IPS DF 6.9 (cell line): ENCODE measurements around the gene SCN7A.

Source experiments
- DNase-seq: peaks from one replicate; pipeline ENCODE4 v3.0.0-alpha.2; 2013; ENCODE audit warnings: low read depth, low spot score
- H3K27ac ChIP-seq: one replicate; pipeline ENCODE4 v1.5.1; 2013; ENCODE audit warnings: low read length, control low read depth
- H3K27me3 ChIP-seq: 2 replicates; pipeline ENCODE4 v1.6.1; 2013; ENCODE audit warnings: mild to moderate bottlenecking, low read length; ENCODE audit not compliant: control insufficient read depth, insufficient read depth
- H3K36me3 ChIP-seq: 2 replicates; pipeline ENCODE4 v1.6.1; 2013; ENCODE audit warnings: low read length; ENCODE audit not compliant: control insufficient read depth, insufficient read depth
- H3K4me1 ChIP-seq: 2 replicates; pipeline ENCODE4 v1.6.1; 2013; ENCODE audit warnings: low read length; ENCODE audit not compliant: control insufficient read depth, insufficient read depth
- H3K4me3 ChIP-seq: 2 replicates; pipeline ENCODE4 v1.5.1; 2013; ENCODE audit warnings: mild to moderate bottlenecking, low read length
- H3K9me3 ChIP-seq: 2 replicates; pipeline ENCODE4 v1.6.1; 2013; ENCODE audit warnings: low read length, inconsistent platforms; ENCODE audit not compliant: control insufficient read depth, insufficient read depth
- WGBS: extraction: QIAGEN DNeasy Blood & Tissue Kit; methylation state at CpG from one replicate; pipeline ENCODE4 v1.1.7; 2013; ENCODE audit warnings: mixed read lengths, missing lambda C conversion rate; ENCODE audit not compliant: insufficient read length, insufficient coverage; 5-methylcytosine and 5-hydroxymethylcytosine counted together

The SCN7A gene

DNA sequence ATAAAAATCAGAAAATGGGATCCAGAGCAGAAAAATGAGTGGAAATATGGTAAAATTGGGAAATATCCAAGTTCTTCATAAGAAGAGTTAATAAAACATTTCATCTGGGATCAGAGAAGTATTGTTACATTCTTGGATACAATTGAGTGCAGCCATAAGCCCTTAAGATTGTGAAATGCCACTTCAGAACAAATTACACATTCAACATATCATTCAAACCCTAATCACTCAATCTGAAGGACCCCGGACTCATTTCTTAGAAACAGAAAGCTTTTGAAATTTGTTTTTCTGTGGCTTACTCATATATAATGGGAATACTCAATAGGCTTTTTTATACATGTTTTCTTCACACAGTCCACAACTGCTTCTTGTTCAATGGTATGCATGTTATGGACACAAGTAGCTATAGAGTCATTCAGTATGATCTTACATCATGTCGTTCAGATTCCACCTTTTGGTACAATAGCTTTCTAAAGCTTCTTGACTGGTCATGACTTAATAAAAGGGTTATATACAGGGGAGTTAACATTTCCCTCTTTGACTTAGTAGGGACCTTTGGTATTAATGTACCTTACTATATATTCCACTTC is 39.9 kb downstream of the SCN7A start:
- WGBS = no CpG with 5 or more reads among the region's 2 CpGs

GRCh38 chr2:166451468-166451867 is 42.6 kb downstream of the SCN7A start:
- no CpG with 5 or more reads among the region's 1 CpG for whole genome bisulfite sequencing
- Histone ChIP-seq H3K9me3 (no peaks in the 10 kb centered on the region), H3K4me3 (no peak overlapping the region), H3K36me3 (no peaks in the 10 kb centered on the region), H3K27me3 (no peaks in the 10 kb centered on the region), H3K27ac (no peak overlapping the region), H3K4me1 (no peaks in the 10 kb centered on the region)
- DNase-seq = no peak

More for the DNA sequence above, 39.9 kb downstream of the SCN7A start:
- H3K4me1 ChIP-seq = no peaks in the 10 kb centered on the region
- no peak overlapping the region for H3K27ac ChIP-seq
- H3K4me3 ChIP-seq = no peak overlapping the region
- H3K36me3 ChIP-seq = no peaks in the 10 kb centered on the region
- no peak for DNase-seq
- H3K27me3 ChIP-seq = no peaks in the 10 kb centered on the region
- H3K9me3 ChIP-seq = no peaks in the 10 kb centered on the region

DNA sequence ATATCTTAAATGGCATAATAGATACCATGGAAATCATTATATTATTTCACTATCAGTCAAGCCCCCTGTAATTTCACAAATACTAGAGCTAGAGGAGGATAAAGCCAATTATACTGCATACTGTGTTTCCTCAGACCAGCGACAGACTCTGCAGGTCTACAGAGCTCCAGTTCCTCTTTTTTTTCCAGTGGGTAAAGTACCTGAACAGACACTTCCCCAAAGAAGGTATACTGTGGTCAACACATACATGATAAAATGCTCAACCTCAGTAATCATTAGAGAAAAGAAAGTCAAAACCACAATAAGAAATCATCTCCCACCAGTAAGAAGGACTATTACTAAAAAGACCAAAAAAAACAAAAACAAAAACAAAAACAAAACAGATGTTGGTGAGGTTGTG is 44.6 kb downstream of the SCN7A start:
- Histone ChIP-seq H3K4me1 (no peaks in the 10 kb centered on the region), H3K27ac (no peak overlapping the region), H3K9me3 (no peaks in the 10 kb centered on the region), H3K36me3 (no peaks in the 10 kb centered on the region), H3K27me3 (no peaks in the 10 kb centered on the region), H3K4me3 (no peak overlapping the region)
- WGBS = no CpG with 5 or more reads among the region's 1 CpG
- no peak for DNase-seq

GRCh38 chr2:166448106-166448505 is 45.9 kb downstream of the SCN7A start:
- Histone ChIP-seq H3K4me3 (no peak overlapping the region), H3K27ac (no peak overlapping the region), H3K4me1 (no peaks in the 10 kb centered on the region), H3K27me3 (no peaks in the 10 kb centered on the region), H3K36me3 (no peaks in the 10 kb centered on the region), H3K9me3 (no peaks in the 10 kb centered on the region)
- no peak for DNase-seq

GRCh38 chr2:166444306-166444705 is 49.7 kb downstream of the SCN7A start:
- H3K9me3 ChIP-seq = no peaks in the 10 kb centered on the region
- no peaks in the 10 kb centered on the region for H3K4me1 ChIP-seq
- H3K27ac ChIP-seq = no peak overlapping the region
- H3K27me3 ChIP-seq = no peaks in the 10 kb centered on the region
- no peak for DNase-seq
- no peaks in the 10 kb centered on the region for H3K36me3 ChIP-seq
- H3K4me3 ChIP-seq = no peak overlapping the region

- no peaks in the 10 kb centered on the region for H3K9me3 ChIP-seq
- H3K36me3 ChIP-seq = no peaks in the 10 kb centered on the region
- WGBS = no CpG with 5 or more reads among the region's 3 CpGs
- H3K27me3 ChIP-seq = no peaks in the 10 kb centered on the region
- no peaks in the 10 kb centered on the region for H3K4me1 ChIP-seq
- no peak for DNase-seq
- no peak overlapping the region for H3K4me3 ChIP-seq
- no peak overlapping the region for H3K27ac ChIP-seq
Observed at GRCh38 chr2:166440313-166440712, 53.7 kb downstream of the SCN7A start.

DNA sequence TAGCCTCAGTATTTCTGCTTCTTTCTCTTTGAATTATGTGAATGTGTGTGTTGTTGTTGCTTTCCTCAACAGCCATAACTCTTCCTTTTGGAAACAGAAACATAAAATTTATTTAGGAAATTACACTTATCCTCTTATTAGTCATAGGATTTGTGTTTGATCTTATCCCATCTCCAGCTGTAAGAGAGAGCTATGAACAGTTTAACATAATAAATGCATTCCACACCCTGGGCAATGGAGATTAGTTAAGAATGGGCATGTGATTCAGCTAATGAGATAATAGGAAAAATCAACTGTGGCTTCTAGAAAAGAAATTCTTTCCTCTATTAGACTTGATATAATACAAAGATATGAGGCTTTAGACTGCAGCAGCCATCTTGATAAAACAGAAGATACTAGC is 55.0 kb downstream of the SCN7A start:
- Histone ChIP-seq H3K4me3 (no peak overlapping the region), H3K9me3 (no peaks in the 10 kb centered on the region), H3K36me3 (no peaks in the 10 kb centered on the region), H3K4me1 (no peaks in the 10 kb centered on the region), H3K27ac (no peak overlapping the region), H3K27me3 (no peaks in the 10 kb centered on the region)
- DNase-seq = no peak

GRCh38 chr2:166436976-166437375 is 57.1 kb downstream of the SCN7A start:
- Histone ChIP-seq H3K27ac (no peak overlapping the region), H3K36me3 (no peaks in the 10 kb centered on the region), H3K4me1 (no peaks in the 10 kb centered on the region), H3K9me3 (no peaks in the 10 kb centered on the region), H3K4me3 (no peak overlapping the region), H3K27me3 (no peaks in the 10 kb centered on the region)
- no peak for DNase-seq
- no CpG with 5 or more reads among the region's 1 CpG for WGBS

- H3K9me3 ChIP-seq = no peaks in the 10 kb centered on the region
- no peaks in the 10 kb centered on the region for H3K27me3 ChIP-seq
- no peaks in the 10 kb centered on the region for H3K36me3 ChIP-seq
- WGBS = no CpG with 5 or more reads among the region's 3 CpGs
- no peaks in the 10 kb centered on the region for H3K4me1 ChIP-seq
- no peak overlapping the region for H3K27ac ChIP-seq
- H3K4me3 ChIP-seq = no peak overlapping the region
- DNase-seq = no peak
Observed at GRCh38 chr2:166436189-166436588, 57.9 kb downstream of the SCN7A start.

GRCh38 chr2:166434491-166434890 is 59.6 kb downstream of the SCN7A start:
- no peak for DNase-seq
- no peaks in the 10 kb centered on the region for H3K4me1 ChIP-seq
- H3K27ac ChIP-seq = no peak overlapping the region
- H3K27me3 ChIP-seq = no peaks in the 10 kb centered on the region
- no peak overlapping the region for H3K4me3 ChIP-seq
- H3K36me3 ChIP-seq = no peaks in the 10 kb centered on the region
- no CpG with 5 or more reads among the region's 1 CpG for WGBS
- H3K9me3 ChIP-seq = no peaks in the 10 kb centered on the region

DNA sequence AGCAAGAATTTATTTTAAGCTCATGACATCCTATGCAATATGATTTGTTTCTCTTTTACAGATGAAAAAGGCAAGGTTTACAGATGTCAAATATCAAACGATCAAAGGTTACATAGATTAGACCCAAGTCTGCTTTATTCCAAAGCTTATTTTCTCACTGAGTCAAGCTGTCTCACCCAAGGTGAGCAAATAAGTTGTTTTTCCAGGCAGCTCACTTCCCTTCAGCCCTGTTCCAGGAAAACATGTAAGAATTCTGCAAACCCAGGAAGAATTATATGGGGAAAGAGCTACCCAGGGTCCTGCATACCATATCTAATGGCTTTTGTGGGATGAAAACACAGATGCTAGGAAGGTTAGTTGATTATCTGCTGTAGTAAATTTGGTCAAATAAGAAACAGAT is 60.6 kb downstream of the SCN7A start:
- DNase-seq = no peak
- H3K27ac ChIP-seq = no peak overlapping the region
- no peak overlapping the region for H3K4me3 ChIP-seq
- H3K36me3 ChIP-seq = no peaks in the 10 kb centered on the region
- H3K4me1 ChIP-seq = no peaks in the 10 kb centered on the region
- WGBS = no CpG with 5 or more reads among the region's 1 CpG
- no peaks in the 10 kb centered on the region for H3K9me3 ChIP-seq
- no peaks in the 10 kb centered on the region for H3K27me3 ChIP-seq
